Natural killer cell (primary cell): ENCODE measurements around the gene CDH13. TPM values are rescaled to one million over a fixed set of nuclear protein-coding genes. Genes with fewer than 3 reads are reported as not detected.

Source experiments
- ATAC-seq, 3 donors: fragments of 150-1000 bp in 2 of 3; fragments of 200-7000 bp in 1 of 3; cut with Tn5 transposase; 1 replicate in 1 of 3; 2 replicates in 2 of 3; pipeline ENCODE4 v1.10.0; 2021; ENCODE audit warnings: mild to moderate bottlenecking in 2 of 3, moderate library complexity in 2 of 3
- DNase-seq, 2 donors: peaks; one replicate each; pipeline versions ENCODE4 v3.0.0 to v3.0.0-alpha.2; 2013 to 2021; ENCODE audit warnings: mixed read lengths in 1 of 2
- H3K27ac ChIP-seq: one replicate; pipeline ENCODE4 v1.5.1; 2013; ENCODE audit warnings: mild to moderate bottlenecking, low read length
- H3K27me3 ChIP-seq: one replicate; pipeline ENCODE4 v1.6.1; 2013; ENCODE audit warnings: low read length; ENCODE audit not compliant: control insufficient read depth, insufficient read depth
- H3K36me3 ChIP-seq: one replicate; pipeline ENCODE4 v1.6.1; 2013; ENCODE audit warnings: low read length; ENCODE audit not compliant: control insufficient read depth, insufficient read depth
- H3K4me1 ChIP-seq: one replicate; pipeline ENCODE4 v1.6.1; 2013; ENCODE audit warnings: low read length; ENCODE audit not compliant: control insufficient read depth, insufficient read depth
- H3K4me3 ChIP-seq: one replicate; pipeline ENCODE4 v1.5.1; 2013; ENCODE audit warnings: low read length
- H3K9me3 ChIP-seq: one replicate; pipeline ENCODE4 v1.6.1; 2013; ENCODE audit warnings: low read length; ENCODE audit not compliant: control insufficient read depth, insufficient read depth
- H3K27ac Mint-ChIP-seq, 2 donors: one replicate each; pipeline ENCODE4 v1.8.0; 2022; ENCODE audit warnings: mild to moderate bottlenecking in 2 of 2, mixed read lengths in 2 of 2, moderate library complexity in 1 of 2
- H3K27me3 Mint-ChIP-seq, 2 donors: one replicate each; pipeline ENCODE4 v1.8.0; 2022; ENCODE audit warnings: low read depth in 2 of 2, mixed read lengths in 2 of 2
- H3K36me3 Mint-ChIP-seq: one replicate; pipeline ENCODE4 v1.8.0; 2022; ENCODE audit warnings: mixed read lengths
- H3K4me1 Mint-ChIP-seq, 2 donors: one replicate each; pipeline ENCODE4 v1.8.0; 2022; ENCODE audit warnings: mixed read lengths in 2 of 2
- H3K4me3 Mint-ChIP-seq: one replicate; pipeline ENCODE4 v1.8.0; 2022; ENCODE audit warnings: mild to moderate bottlenecking, moderate library complexity, mixed read lengths
- H3K9me3 Mint-ChIP-seq, 2 donors: one replicate each; pipeline ENCODE4 v1.8.0; 2022; ENCODE audit warnings: mixed read lengths in 2 of 2
- CTCF ChIP-seq: fragments of 200-600 bp; IDR thresholded peaks from one replicate; pipeline ENCODE4 v1.8.0; 2022; ENCODE audit warnings: antibody characterized with exemption
- WGBS: methylation state at CpG from one replicate; pipeline ENCODE4 v1.1.7; 2013; ENCODE audit warnings: missing lambda C conversion rate; ENCODE audit not compliant: insufficient coverage; 5-methylcytosine and 5-hydroxymethylcytosine counted together
- intact Hi-C: fragments of 100-400 bp; cut with micrococcal nuclease; formaldehyde crosslinking; loops from one replicate; pipeline ENCODE4 v1.14.2; 2022
- total RNA-seq, 4 donors: library from RNA; stranded (reverse); fragments of 120-200 nt in 1 of 4; gene quantifications; one replicate each; pipeline versions ENCODE4 v1.2.3 to v1.2.4, GENCODE V29; 2013 to 2022

CDH13 gene
- total RNA-seq, 3 donors from 2014 or later (not counting 1 experiment from before 2014, with no cell fraction given): not detected

- peaks cover 0 to 6% of the 10 kb centered on the region in 2 donors for H3K4me1 Mint-ChIP-seq
- no CpG with 5 or more reads among the region's 1 CpG for WGBS
- no peak overlapping the region for H3K4me3 Mint-ChIP-seq
- Histone ChIP-seq H3K4me3 (no peak overlapping the region), H3K27ac (no peak overlapping the region), H3K36me3 (no peaks in the 10 kb centered on the region), H3K27me3 (peaks cover 3% of the 10 kb centered on the region), H3K9me3 (no peaks in the 10 kb centered on the region), H3K4me1 (no peaks in the 10 kb centered on the region)
- peaks cover 29 to 62% of the 10 kb centered on the region in 2 donors for H3K27me3 Mint-ChIP-seq
- no peaks in the 10 kb centered on the region for H3K36me3 Mint-ChIP-seq
- ATAC-seq: no peak
- H3K27ac Mint-ChIP-seq: no peak overlapping the region
- intact Hi-C loops: no loop called here
- peaks cover 0 to 3% of the 10 kb centered on the region in 2 donors for H3K9me3 Mint-ChIP-seq
- no peak for DNase-seq
- TF ChIP-seq CTCF: no peak
Observed at GRCh38 chr16:82808036-82808435, 181.3 kb downstream of the CDH13 start.

GRCh38 chr16:82810077-82810476, 183.3 kb downstream of the CDH13 start:
- Mint-ChIP-seq H3K36me3 (no peaks in the 10 kb centered on the region), H3K27ac (no peak overlapping the region), H3K4me3 (no peak overlapping the region), H3K4me1 (peaks cover 0 to 6% of the 10 kb centered on the region in 2 donors), H3K9me3 (peaks cover 0 to 3% of the 10 kb centered on the region in 2 donors), H3K27me3 (peaks cover 22 to 54% of the 10 kb centered on the region in 2 donors)
- ATAC-seq (no peak), DNase-seq (no peak)
- Histone ChIP-seq H3K27me3 (peaks cover 3% of the 10 kb centered on the region), H3K9me3 (no peaks in the 10 kb centered on the region), H3K4me3 (no peak overlapping the region), H3K36me3 (no peaks in the 10 kb centered on the region), H3K4me1 (no peaks in the 10 kb centered on the region), H3K27ac (no peak overlapping the region)
- intact Hi-C loops: no loop called here
- 74% methylated on average over 6 of the region's 6 CpGs for WGBS
- TF ChIP-seq CTCF: no peak

GRCh38 chr16:82814059-82814458, 187.3 kb downstream of the CDH13 start:
- intact Hi-C loops: no loop called here
- Mint-ChIP-seq H3K4me3 (no peak overlapping the region), H3K9me3 (peaks cover 0 to 3% of the 10 kb centered on the region in 2 donors), H3K4me1 (peaks cover 0 to 6% of the 10 kb centered on the region in 2 donors), H3K36me3 (no peaks in the 10 kb centered on the region), H3K27me3 (peaks cover 13 to 28% of the 10 kb centered on the region in 2 donors), H3K27ac (no peak overlapping the region)
- H3K9me3 ChIP-seq: no peaks in the 10 kb centered on the region
- no peaks in the 10 kb centered on the region for H3K36me3 ChIP-seq
- WGBS: 100% methylated on average over 3 of the region's 3 CpGs
- no peak overlapping the region for H3K27ac ChIP-seq
- H3K27me3 ChIP-seq: no peaks in the 10 kb centered on the region
- TF ChIP-seq CTCF: no peak
- no peaks in the 10 kb centered on the region for H3K4me1 ChIP-seq
- ATAC-seq: no peak
- H3K4me3 ChIP-seq: no peak overlapping the region
- no peak for DNase-seq

GRCh38 chr16:82819286-82819685, 192.5 kb downstream of the CDH13 start:
- ATAC-seq (no peak), DNase-seq (no peak)
- Histone ChIP-seq H3K4me3 (no peak overlapping the region), H3K36me3 (no peaks in the 10 kb centered on the region), H3K9me3 (no peaks in the 10 kb centered on the region), H3K27me3 (no peaks in the 10 kb centered on the region), H3K27ac (no peak overlapping the region), H3K4me1 (no peaks in the 10 kb centered on the region)
- Mint-ChIP-seq H3K27ac (no peak overlapping the region), H3K4me3 (no peak overlapping the region), H3K9me3 (no peaks in the 10 kb centered on the region), H3K4me1 (peaks cover 0 to 11% of the 10 kb centered on the region in 2 donors), H3K36me3 (no peaks in the 10 kb centered on the region), H3K27me3 (peaks cover 3 to 7% of the 10 kb centered on the region in 2 donors)
- TF ChIP-seq CTCF: no peak
- intact Hi-C loops: no loop called here
